HG03039 (cell line): ENCODE measurements around the gene TEX22.

Experiments
- ATAC-seq: cut with Tn5 transposase; IDR thresholded peaks from one replicate; pipeline ENCODE4 v1.9.1; 2021; ENCODE audit warnings: mild to moderate bottlenecking, moderate library complexity; ENCODE audit not compliant: unreplicated experiment

Gene TEX22

GRCh38 chr14:105384041-105384557, 14.2 kb upstream of the TEX22 start:
- no peak for ATAC-seq

- ATAC-seq, result no peak
These were observed 13.6 kb upstream of the TEX22 start for GRCh38 chr14:105384605-105385321.

GRCh38 chr14:105385322-105385637, 13.1 kb upstream of the TEX22 start:
- no peak for ATAC-seq

- no peak for ATAC-seq
These were observed 12.5 kb upstream of the TEX22 start for GRCh38 chr14:105385698-105386365.

- no peak for ATAC-seq
These were observed 11.5 kb upstream of the TEX22 start for GRCh38 chr14:105386581-105387529.

GRCh38 chr14:105387530-105387922, 10.8 kb upstream of the TEX22 start:
- no peak for ATAC-seq

GRCh38 chr14:105388110-105388951, 10.0 kb upstream of the TEX22 start:
- no peak for ATAC-seq

- no peak for ATAC-seq
These were observed 9.4 kb upstream of the TEX22 start for GRCh38 chr14:105388976-105389375.

GRCh38 chr14:105389534-105389933, 8.8 kb upstream of the TEX22 start:
- ATAC-seq, result no peak

GRCh38 chr14:105389976-105390848, 8.1 kb upstream of the TEX22 start:
- ATAC-seq, result no peak

GRCh38 chr14:105390849-105391500, 7.4 kb upstream of the TEX22 start:
- no peak for ATAC-seq

- ATAC-seq, result no peak
These were observed 6.8 kb upstream of the TEX22 start for GRCh38 chr14:105391541-105391940.

GRCh38 chr14:105392131-105393090, 5.9 kb upstream of the TEX22 start:
- no peak for ATAC-seq

- no peak for ATAC-seq
These were observed 5.2 kb upstream of the TEX22 start for GRCh38 chr14:105393151-105393550.

GRCh38 chr14:105394714-105395537, 3.4 kb upstream of the TEX22 start:
- ATAC-seq, result no peak

GRCh38 chr14:105395538-105395854, 2.8 kb upstream of the TEX22 start:
- no peak for ATAC-seq

GRCh38 chr14:105397350-105397931, 897 bp upstream of the TEX22 start:
- ATAC-seq, result no peak
